Measurements from ENCODE around the gene MAP2K4.
"Not testable (repeated sequence)": the region's sequence is repeated elsewhere in the genome, so short reads cannot be mapped to it uniquely, and the experiment has no call there.

The MAP2K4 gene

GRCh38 chr17:12020642-12021622, at the start of gene MAP2K4:
Gene MAP2K4 (plus strand): TSS chr17:12020877. CDS start chr17:12020887, 10 bp downstream.
- Histone ChIP-seq H3K4me1 (ENCODE audit: insufficient read depth, poor library complexity, severe bottlenecking) (peaks cover 34% of the 10 kb centered on the region), H3K9me3 (ENCODE audit: severe bottlenecking) (no peaks in the 10 kb centered on the region), H3K4me3 (ENCODE audit: severe bottlenecking) (peak within 1 kb of the TSS; percentile 90), H3K27ac (ENCODE audit: poor library complexity, severe bottlenecking) (peak within 1 kb of the TSS; percentile 83), H3K36me3 (ENCODE audit: low read depth) (0 out of 2 replicates have a peak, but pooled peaks cover 6% of the 10 kb centered on the region), H3K27me3 (ENCODE audit: insufficient read depth, poor library complexity, severe bottlenecking) (no peaks in the 10 kb centered on the region)
- DNase-seq (ENCODE audit: low spot score) (peak; percentile 83), ATAC-seq (ENCODE audit: low read depth) (peak; percentile 83)
- no peak for TF ChIP-seq CTCF (IDR thresholded peaks at IDR 0.05; ENCODE audit: poor library complexity, severe bottlenecking)

GRCh38 chr17:11972741-11973140, 47.9 kb upstream of the MAP2K4 start:
- ATAC-seq (ENCODE audit: low read depth); H3K27ac ChIP-seq (ENCODE audit: poor library complexity, severe bottlenecking); H3K9me3 ChIP-seq (ENCODE audit: severe bottlenecking); H3K36me3 ChIP-seq (ENCODE audit: low read depth); H3K4me1 ChIP-seq (ENCODE audit: insufficient read depth, poor library complexity, severe bottlenecking); DNase-seq (ENCODE audit: low spot score); H3K27me3 ChIP-seq (ENCODE audit: insufficient read depth, poor library complexity, severe bottlenecking); H3K4me3 ChIP-seq (ENCODE audit: severe bottlenecking): not testable (repeated sequence)

GRCh38 chr17:11979795-11980194, 40.9 kb upstream of the MAP2K4 start:
- DNase-seq (ENCODE audit: low spot score) (no peak), ATAC-seq (ENCODE audit: low read depth) (no peak)
- Histone ChIP-seq H3K27me3 (ENCODE audit: insufficient read depth, poor library complexity, severe bottlenecking) (no peaks in the 10 kb centered on the region), H3K36me3 (ENCODE audit: low read depth) (peaks cover 35% of the 10 kb centered on the region), H3K9me3 (ENCODE audit: severe bottlenecking) (no peaks in the 10 kb centered on the region), H3K4me1 (ENCODE audit: insufficient read depth, poor library complexity, severe bottlenecking) (peaks cover 3% of the 10 kb centered on the region), H3K27ac (ENCODE audit: poor library complexity, severe bottlenecking) (no peak overlapping the region), H3K4me3 (ENCODE audit: severe bottlenecking) (no peak overlapping the region)
- TF ChIP-seq CTCF (IDR thresholded peaks at IDR 0.05; ENCODE audit: poor library complexity, severe bottlenecking), result no peak

GRCh38 chr17:11980813-11981212, 39.9 kb upstream of the MAP2K4 start:
- Histone ChIP-seq H3K9me3 (ENCODE audit: severe bottlenecking) (no peaks in the 10 kb centered on the region), H3K4me3 (ENCODE audit: severe bottlenecking) (no peak overlapping the region), H3K4me1 (ENCODE audit: insufficient read depth, poor library complexity, severe bottlenecking) (peaks cover 3% of the 10 kb centered on the region), H3K27me3 (ENCODE audit: insufficient read depth, poor library complexity, severe bottlenecking) (no peaks in the 10 kb centered on the region), H3K36me3 (ENCODE audit: low read depth) (peaks cover 40% of the 10 kb centered on the region), H3K27ac (ENCODE audit: poor library complexity, severe bottlenecking) (no peak overlapping the region)
- DNase-seq (ENCODE audit: low spot score) (no peak), ATAC-seq (ENCODE audit: low read depth) (no peak)
- TF ChIP-seq CTCF (IDR thresholded peaks at IDR 0.05; ENCODE audit: poor library complexity, severe bottlenecking), result peak; percentile 43

- ATAC-seq (ENCODE audit: low read depth) (no peak), DNase-seq (ENCODE audit: low spot score) (no peak)
- Histone ChIP-seq H3K4me1 (ENCODE audit: insufficient read depth, poor library complexity, severe bottlenecking) (peaks cover under 1% of the 10 kb centered on the region), H3K27me3 (ENCODE audit: insufficient read depth, poor library complexity, severe bottlenecking) (no peaks in the 10 kb centered on the region), H3K27ac (ENCODE audit: poor library complexity, severe bottlenecking) (no peak overlapping the region), H3K36me3 (ENCODE audit: low read depth) (peaks cover 47% of the 10 kb centered on the region), H3K9me3 (ENCODE audit: severe bottlenecking) (no peaks in the 10 kb centered on the region), H3K4me3 (ENCODE audit: severe bottlenecking) (no peak overlapping the region)
- no peak for TF ChIP-seq CTCF (IDR thresholded peaks at IDR 0.05; ENCODE audit: poor library complexity, severe bottlenecking)
Measured at GRCh38 chr17:11981862-11982261, 38.8 kb upstream of the MAP2K4 start.

Measured in RWPE2 (cell line).